ENCODE measurements around the gene CADM1. TPM values are rescaled to one million over a fixed set of nuclear protein-coding genes. Genes with fewer than 3 reads are reported as not detected.

Gene CADM1
- total RNA-seq, 1 experiment from 2014 or later: not detected

DNA sequence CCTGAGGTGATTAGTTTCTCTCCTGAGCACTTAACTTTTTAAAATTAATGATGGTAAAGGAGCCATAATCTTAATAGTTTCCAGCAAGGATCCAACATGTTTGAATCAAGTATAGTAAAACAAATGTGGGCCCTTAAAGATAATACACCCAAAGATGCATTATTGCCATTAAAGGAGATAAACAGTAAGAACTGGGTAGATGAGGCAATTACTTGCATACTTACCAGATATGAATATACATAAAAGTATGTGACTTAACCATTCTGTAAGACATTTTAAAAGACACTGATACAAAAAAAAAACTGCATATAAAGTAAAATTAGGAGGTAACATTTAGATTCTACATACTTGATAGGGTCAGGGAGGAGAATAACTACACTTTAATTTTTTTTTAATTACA is 48.2 kb downstream of the CADM1 start:
- H3K4me3 Mint-ChIP-seq (ENCODE audit: unreplicated experiment): no peak overlapping the region
- DNase-seq (ENCODE audit: unreplicated experiment): no peak
- no peaks in the 10 kb centered on the region for H3K9me3 Mint-ChIP-seq (ENCODE audit: unreplicated experiment)
- CTCF ChIA-PET: no interaction called here
- intact Hi-C loops (cut with micrococcal nuclease): no loop called here
- no TSS peak for BruUV-seq (replicated peaks)
- H3K4me1 Mint-ChIP-seq (ENCODE audit: insufficient read depth, unreplicated experiment): no peaks in the 10 kb centered on the region
- TF ChIP-seq, protein P1, sequence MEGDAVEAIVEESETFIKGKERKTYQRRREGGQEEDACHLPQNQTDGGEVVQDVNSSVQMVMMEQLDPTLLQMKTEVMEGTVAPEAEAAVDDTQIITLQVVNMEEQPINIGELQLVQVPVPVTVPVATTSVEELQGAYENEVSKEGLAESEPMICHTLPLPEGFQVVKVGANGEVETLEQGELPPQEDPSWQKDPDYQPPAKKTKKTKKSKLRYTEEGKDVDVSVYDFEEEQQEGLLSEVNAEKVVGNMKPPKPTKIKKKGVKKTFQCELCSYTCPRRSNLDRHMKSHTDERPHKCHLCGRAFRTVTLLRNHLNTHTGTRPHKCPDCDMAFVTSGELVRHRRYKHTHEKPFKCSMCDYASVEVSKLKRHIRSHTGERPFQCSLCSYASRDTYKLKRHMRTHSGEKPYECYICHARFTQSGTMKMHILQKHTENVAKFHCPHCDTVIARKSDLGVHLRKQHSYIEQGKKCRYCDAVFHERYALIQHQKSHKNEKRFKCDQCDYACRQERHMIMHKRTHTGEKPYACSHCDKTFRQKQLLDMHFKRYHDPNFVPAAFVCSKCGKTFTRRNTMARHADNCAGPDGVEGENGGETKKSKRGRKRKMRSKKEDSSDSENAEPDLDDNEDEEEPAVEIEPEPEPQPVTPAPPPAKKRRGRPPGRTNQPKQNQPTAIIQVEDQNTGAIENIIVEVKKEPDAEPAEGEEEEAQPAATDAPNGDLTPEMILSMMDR (IDR thresholded peaks at IDR 0.05; ENCODE audit: unreplicated experiment): no peak
- H3K27me3 Mint-ChIP-seq (ENCODE audit: insufficient read depth, unreplicated experiment): peaks cover 43% of the 10 kb centered on the region
- POLR2A ChIA-PET: no interaction called here
- H3K36me3 Mint-ChIP-seq (ENCODE audit: insufficient read depth, unreplicated experiment): no peaks in the 10 kb centered on the region
- H3K27ac Mint-ChIP-seq (ENCODE audit: low read depth, unreplicated experiment): no peak overlapping the region

DNA sequence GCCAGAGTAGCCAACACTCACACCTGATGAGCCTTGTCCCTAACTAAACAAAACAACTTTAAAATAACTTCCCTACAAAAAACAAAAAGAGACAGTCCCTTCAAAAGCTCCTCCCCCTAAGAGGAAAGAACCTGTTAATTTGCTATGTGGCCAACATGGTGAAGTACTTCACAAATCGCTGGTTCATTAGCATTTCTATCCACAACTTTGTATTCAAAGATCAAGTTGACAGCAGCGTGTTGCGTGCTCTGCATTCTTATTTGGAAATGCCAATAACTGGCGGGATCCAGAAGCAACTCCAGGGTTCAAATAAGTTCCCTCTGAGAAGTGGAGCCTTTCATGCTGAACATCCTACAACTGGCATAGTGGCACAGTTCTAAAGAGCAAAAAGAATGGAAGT is 48.6 kb downstream of the CADM1 start:
- no peaks in the 10 kb centered on the region for H3K4me1 Mint-ChIP-seq (ENCODE audit: insufficient read depth, unreplicated experiment)
- peaks cover 39% of the 10 kb centered on the region for H3K27me3 Mint-ChIP-seq (ENCODE audit: insufficient read depth, unreplicated experiment)
- ChIA-PET CTCF (no interaction called here), POLR2A (no interaction called here)
- intact Hi-C loops (cut with micrococcal nuclease): no loop called here
- no peak overlapping the region for H3K4me3 Mint-ChIP-seq (ENCODE audit: unreplicated experiment)
- no peak for DNase-seq (ENCODE audit: unreplicated experiment)
- H3K9me3 Mint-ChIP-seq (ENCODE audit: unreplicated experiment): no peaks in the 10 kb centered on the region
- H3K27ac Mint-ChIP-seq (ENCODE audit: low read depth, unreplicated experiment): no peak overlapping the region
- no TSS peak for BruUV-seq (replicated peaks)
- H3K36me3 Mint-ChIP-seq (ENCODE audit: insufficient read depth, unreplicated experiment): no peaks in the 10 kb centered on the region
- TF ChIP-seq, protein P1 (IDR thresholded peaks at IDR 0.05; ENCODE audit: unreplicated experiment): no peak

DNA sequence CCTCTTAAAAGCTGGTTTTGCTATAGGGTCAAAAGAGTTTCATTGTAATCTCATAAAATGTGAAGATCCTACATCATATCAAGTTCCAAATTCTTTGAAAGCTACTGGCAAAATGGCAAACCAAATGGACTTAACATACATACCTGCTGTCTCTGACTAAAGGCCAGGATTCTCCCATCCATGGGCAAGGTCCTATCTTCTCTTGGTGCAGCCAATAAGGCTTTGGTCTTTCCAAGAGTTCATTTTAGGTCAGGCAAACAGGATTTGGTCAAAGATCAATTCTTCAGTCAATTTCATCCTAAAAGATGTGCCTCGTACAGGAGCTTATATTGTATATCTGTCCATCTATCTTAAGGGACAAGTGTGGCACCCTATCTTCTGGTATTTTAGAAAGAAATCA is 49.7 kb downstream of the CADM1 start:
- BruUV-seq (replicated peaks): no TSS peak
- peaks cover 38% of the 10 kb centered on the region for H3K27me3 Mint-ChIP-seq (ENCODE audit: insufficient read depth, unreplicated experiment)
- ChIA-PET CTCF (interaction anchor here (0.7 kb wide), 1 partner anchor 15 kb away, joined by 3 read pairs; no protein-coding TSS in a partner anchor), POLR2A (interaction anchor here (0.8 to 1.7 kb wide), 2 partner anchors 12 to 15 kb away, joined by 5 to 6 read pairs; no protein-coding TSS in a partner anchor)
- H3K9me3 Mint-ChIP-seq (ENCODE audit: unreplicated experiment): no peaks in the 10 kb centered on the region
- H3K36me3 Mint-ChIP-seq (ENCODE audit: insufficient read depth, unreplicated experiment): no peaks in the 10 kb centered on the region
- no peaks in the 10 kb centered on the region for H3K4me1 Mint-ChIP-seq (ENCODE audit: insufficient read depth, unreplicated experiment)
- no peak overlapping the region for H3K4me3 Mint-ChIP-seq (ENCODE audit: unreplicated experiment)
- TF ChIP-seq, protein P1 (IDR thresholded peaks at IDR 0.05; ENCODE audit: unreplicated experiment): no peak
- no peak overlapping the region for H3K27ac Mint-ChIP-seq (ENCODE audit: low read depth, unreplicated experiment)
- intact Hi-C loops (cut with micrococcal nuclease): no loop called here
- DNase-seq (ENCODE audit: unreplicated experiment): no peak

DNA sequence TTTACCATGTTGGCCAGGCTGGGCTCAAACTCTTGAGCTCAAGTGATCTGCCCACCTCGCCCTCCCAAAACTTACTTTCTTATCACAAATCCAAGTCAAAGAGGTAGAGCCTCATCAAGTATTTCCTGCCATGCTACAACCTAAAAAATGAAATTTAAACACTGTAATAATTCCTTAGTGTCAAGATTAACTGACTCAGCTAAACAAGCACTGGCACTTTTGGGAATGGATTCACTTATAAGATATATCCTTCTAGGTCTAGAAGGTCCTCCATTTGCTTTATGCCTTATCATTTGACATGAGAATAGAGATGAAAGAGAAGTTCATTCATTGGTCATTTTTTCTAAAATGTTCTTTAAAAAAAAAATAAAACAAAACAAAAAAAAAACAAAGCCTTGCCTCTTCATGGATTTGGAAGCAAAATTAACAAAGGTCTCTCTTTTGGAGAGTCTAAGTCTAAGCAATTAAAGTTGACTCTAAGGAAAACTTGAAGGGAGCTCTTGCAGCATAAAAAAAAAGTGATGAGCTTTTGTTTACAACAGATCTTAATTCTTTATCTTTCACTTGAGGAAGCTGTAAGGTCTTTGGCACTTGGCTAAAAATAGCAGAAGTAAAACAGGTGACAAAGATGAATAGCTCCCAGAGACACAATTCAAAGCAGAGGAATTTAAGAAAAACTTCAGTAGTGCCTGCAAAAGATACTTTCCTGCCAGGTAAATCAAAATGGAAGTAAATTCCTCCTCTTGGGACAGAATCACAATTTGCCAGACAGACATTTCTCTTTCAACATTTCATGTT is 50.3 kb downstream of the CADM1 start:
- Mint-ChIP-seq H3K27ac (ENCODE audit: low read depth, unreplicated experiment) (no peak overlapping the region), H3K4me3 (ENCODE audit: unreplicated experiment) (no peak overlapping the region), H3K9me3 (ENCODE audit: unreplicated experiment) (no peaks in the 10 kb centered on the region), H3K36me3 (ENCODE audit: insufficient read depth, unreplicated experiment) (no peaks in the 10 kb centered on the region), H3K27me3 (ENCODE audit: insufficient read depth, unreplicated experiment) (peaks cover 32% of the 10 kb centered on the region), H3K4me1 (ENCODE audit: insufficient read depth, unreplicated experiment) (no peaks in the 10 kb centered on the region)
- TF ChIP-seq, protein P1 (IDR thresholded peaks at IDR 0.05; ENCODE audit: unreplicated experiment): no peak
- BruUV-seq (replicated peaks): no TSS peak
- no peak for DNase-seq (ENCODE audit: unreplicated experiment)
- intact Hi-C loops (cut with micrococcal nuclease): no loop called here
- ChIA-PET POLR2A (interaction anchor here (0.8 to 1.7 kb wide), 2 partner anchors 12 to 15 kb away, joined by 5 to 6 read pairs; no protein-coding TSS in a partner anchor), CTCF (interaction anchor here (0.7 kb wide), 1 partner anchor 15 kb away, joined by 3 read pairs; no protein-coding TSS in a partner anchor)
